KMS-11 (cell line): ENCODE measurements around the gene DIP2C.

ENCODE experiments used
- H2AFZ ChIP-seq: fragments of 200-600 bp; sonication (generic); 2 replicates; pipeline ENCODE4 v1.6.1; 2016; ENCODE audit warnings: antibody characterized with exemption, mixed run types, low read depth
- H3K27ac ChIP-seq: fragments of 200-600 bp; sonication (generic); 2 replicates; pipeline ENCODE4 v1.6.1; 2016; ENCODE audit warnings: mild to moderate bottlenecking, mixed run types
- H3K27me3 ChIP-seq: fragments of 200-600 bp; sonication (generic); 2 replicates; pipeline ENCODE4 v1.6.1; 2017; ENCODE audit warnings: mild to moderate bottlenecking, low read depth, mixed run types, moderate library complexity; ENCODE audit not compliant: insufficient read depth
- H3K36me3 ChIP-seq: fragments of 200-600 bp; sonication (generic); 2 replicates; pipeline ENCODE4 v1.6.1; 2017; ENCODE audit warnings: mild to moderate bottlenecking, mixed run types; ENCODE audit not compliant: insufficient read depth
- H3K4me1 ChIP-seq: fragments of 200-600 bp; sonication (generic); 2 replicates; pipeline ENCODE4 v1.6.1; 2016; ENCODE audit warnings: mild to moderate bottlenecking, low read depth, mixed run types; ENCODE audit not compliant: poor library complexity, severe bottlenecking
- H3K4me2 ChIP-seq: fragments of 200-600 bp; sonication (generic); 2 replicates; pipeline ENCODE4 v1.7.0; 2016; ENCODE audit warnings: mild to moderate bottlenecking, mixed run types
- H3K4me3 ChIP-seq: fragments of 200-600 bp; sonication (generic); IDR thresholded peaks from 2 replicates; pipeline ENCODE4 v1.6.1; 2017; ENCODE audit warnings: low read depth, low read length, mixed read lengths; ENCODE audit not compliant: insufficient read depth
- H3K79me2 ChIP-seq: fragments of 200-600 bp; sonication (generic); 2 replicates; pipeline ENCODE4 v1.6.1; 2016; ENCODE audit warnings: low read depth, mixed run types; ENCODE audit not compliant: insufficient read depth
- H3K9ac ChIP-seq: fragments of 200-600 bp; sonication (generic); 2 replicates; pipeline ENCODE4 v1.6.1; 2016; ENCODE audit warnings: mild to moderate bottlenecking, mixed run types
- H4K20me1 ChIP-seq: fragments of 200-600 bp; sonication (generic); 2 replicates; pipeline ENCODE4 v1.6.1; 2016; ENCODE audit warnings: mild to moderate bottlenecking, mixed run types; ENCODE audit not compliant: insufficient read depth
- CTCF ChIP-seq: fragments of 200-600 bp; sonication (generic); conservative IDR thresholded peaks from 2 replicates; pipeline ENCODE4 v1.6.1; 2017; ENCODE audit warnings: low read depth, mild to moderate bottlenecking, antibody characterized with exemption, low read length, moderate library complexity, mixed read lengths

The DIP2C gene

GRCh38 chr10:386771-387592 lies 302.5 kb downstream of the DIP2C start:
- H3K4me1 ChIP-seq = no peaks in the 10 kb centered on the region
- H3K79me2 ChIP-seq = no peaks in the 10 kb centered on the region
- peaks cover 10% of the 10 kb centered on the region; the same call in 1 of the 2 replicates for H3K36me3 ChIP-seq
- no peak overlapping the region for H3K4me3 ChIP-seq
- H3K27me3 ChIP-seq = no peaks in the 10 kb centered on the region
- TF ChIP-seq CTCF = no peak
- no peak overlapping the region for H3K27ac ChIP-seq
- no peak overlapping the region for H3K9ac ChIP-seq
- H3K4me2 ChIP-seq = no peak overlapping the region
- H4K20me1 ChIP-seq = no peaks in the 10 kb centered on the region
- H2AFZ ChIP-seq = no peak overlapping the region

- no peak overlapping the region for H3K4me2 ChIP-seq
- peaks cover 10% of the 10 kb centered on the region; the same call in 1 of the 2 replicates for H3K36me3 ChIP-seq
- H2AFZ ChIP-seq = no peak overlapping the region
- H3K27ac ChIP-seq = no peak overlapping the region
- H3K4me1 ChIP-seq = no peaks in the 10 kb centered on the region
- no peaks in the 10 kb centered on the region for H3K27me3 ChIP-seq
- no peak overlapping the region for H3K4me3 ChIP-seq
- no peak for TF ChIP-seq CTCF
- no peak overlapping the region for H3K9ac ChIP-seq
- no peaks in the 10 kb centered on the region for H4K20me1 ChIP-seq
- H3K79me2 ChIP-seq = no peaks in the 10 kb centered on the region
Measured at GRCh38 chr10:385571-386300, 303.7 kb downstream of the DIP2C start.

DNA sequence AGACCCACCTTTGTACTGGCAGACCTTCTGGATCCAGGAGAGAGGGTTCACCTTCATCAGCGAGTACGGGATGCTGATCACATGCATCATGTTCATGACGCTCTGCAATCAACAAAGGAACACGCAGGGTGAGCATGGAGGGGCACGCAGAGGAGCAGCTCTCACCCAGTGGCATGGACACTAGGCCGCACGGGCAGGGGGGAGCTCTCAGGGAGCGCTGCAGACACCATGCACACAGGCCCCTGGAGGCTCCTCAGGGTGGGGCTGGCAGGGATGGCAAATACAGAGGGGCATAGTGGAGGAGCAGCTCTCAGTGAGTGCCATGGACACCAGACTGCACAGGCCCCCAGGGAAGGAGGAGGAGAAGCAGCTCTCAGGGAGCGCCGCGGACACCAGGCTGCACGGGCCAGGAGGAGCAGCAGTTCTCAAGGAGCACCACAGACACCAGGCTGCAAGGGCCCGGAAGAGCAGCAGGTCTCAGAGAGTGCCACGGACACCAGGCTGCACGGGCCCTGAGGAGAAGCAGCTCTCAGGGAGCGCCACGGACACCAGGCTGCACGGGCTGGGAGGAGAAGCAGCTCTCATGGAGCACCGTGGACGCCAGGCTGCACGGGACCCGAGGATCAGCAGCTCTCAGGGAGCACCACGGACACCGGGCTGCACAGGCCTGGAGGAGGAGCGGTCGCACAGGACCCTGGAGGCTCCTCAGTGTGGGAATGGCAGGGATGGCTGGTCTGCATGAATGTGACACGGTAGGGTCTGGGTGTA lies 304.7 kb downstream of the DIP2C start:
- peaks cover 4% of the 10 kb centered on the region; the same call in 1 of the 2 replicates for H3K36me3 ChIP-seq
- no peak overlapping the region for H3K9ac ChIP-seq
- no peaks in the 10 kb centered on the region for H4K20me1 ChIP-seq
- no peaks in the 10 kb centered on the region for H3K4me1 ChIP-seq
- H2AFZ ChIP-seq = no peak overlapping the region
- H3K27me3 ChIP-seq = no peaks in the 10 kb centered on the region
- H3K79me2 ChIP-seq = no peaks in the 10 kb centered on the region
- H3K4me3 ChIP-seq = no peak overlapping the region
- no peak overlapping the region for H3K4me2 ChIP-seq
- TF ChIP-seq CTCF = no peak
- H3K27ac ChIP-seq = no peak overlapping the region

- Histone ChIP-seq H3K79me2 (no peaks in the 10 kb centered on the region), H2AFZ (no peak overlapping the region), H4K20me1 (no peaks in the 10 kb centered on the region), H3K27ac (no peak overlapping the region), H3K36me3 (peaks cover 3% of the 10 kb centered on the region; the same call in 1 of the 2 replicates), H3K4me1 (no peaks in the 10 kb centered on the region), H3K4me3 (no peak overlapping the region), H3K4me2 (no peak overlapping the region), H3K27me3 (no peaks in the 10 kb centered on the region), H3K9ac (no peak overlapping the region)
- no peak for TF ChIP-seq CTCF
Measured at GRCh38 chr10:383519-383918, 305.9 kb downstream of the DIP2C start.
